Esophagus muscularis mucosa (tissue), 4 donors: ENCODE measurements around the gene PLEKHG4B. TPM values are rescaled to one million over a fixed set of nuclear protein-coding genes. Genes with fewer than 3 reads are reported as not detected.

Source experiments
- DNase-seq: peaks from one replicate; pipeline ENCODE4 v3.0.0-alpha.2; 2017; ENCODE audit errors: extremely low spot score
- H3K27ac ChIP-seq, 4 donors: fragments of 200-600 bp; sonication (generic); replicated peaks in 1 of 4; 1 replicate in 3 of 4; 2 replicates in 1 of 4; pipeline ENCODE4 v1.5.1; 2016 to 2019; ENCODE audit warnings: mild to moderate bottlenecking in 1 of 4
- H3K27me3 ChIP-seq, 4 donors: fragments of 200-600 bp; sonication (generic); one replicate each; pipeline versions ENCODE4 v1.5.1 to v1.6.0; 2016 to 2019
- H3K36me3 ChIP-seq, 4 donors: fragments of 200-600 bp; sonication (generic); one replicate each; pipeline ENCODE4 v1.5.1; 2016 to 2019
- H3K4me1 ChIP-seq, 4 donors: fragments of 200-600 bp; sonication (generic); one replicate each; pipeline ENCODE4 v1.5.1; 2016 to 2019
- H3K4me3 ChIP-seq, 4 donors: fragments of 200-600 bp; sonication (generic); 1 replicate in 2 of 4; 2 replicates in 2 of 4; pipeline ENCODE4 v1.5.1; 2016 to 2019; ENCODE audit warnings: mild to moderate bottlenecking in 4 of 4, moderate library complexity in 1 of 4
- H3K9me3 ChIP-seq, 4 donors: fragments of 200-600 bp; sonication (generic); 1 replicate in 3 of 4; 2 replicates in 1 of 4; pipeline ENCODE4 v1.5.1; 2016 to 2019
- CTCF ChIP-seq, 3 experiments: fragments of 200-600 bp in 2 of 3; fragments of 450-650 bp in 1 of 3; sonication (generic) in 2 of 3; IDR thresholded peaks; one replicate each; pipeline ENCODE4 v1.5.1; 2017 to 2019; ENCODE audit warnings: antibody characterized with exemption in 3 of 3, mild to moderate bottlenecking in 2 of 3, moderate library complexity in 1 of 3
- EP300 ChIP-seq: sonication (generic); formaldehyde crosslinking; IDR thresholded peaks from one replicate; pipeline ENCODE4 v1.6.1; 2017; ENCODE audit warnings: antibody characterized with exemption
- POLR2A ChIP-seq: fragments of 450-650 bp; IDR thresholded peaks from one replicate; pipeline ENCODE4 v1.6.1; 2017; ENCODE audit warnings: antibody characterized with exemption, moderate library complexity, mild to moderate bottlenecking, low read depth
- POLR2AphosphoS5 ChIP-seq, 2 donors: sonication (generic); formaldehyde crosslinking; IDR thresholded peaks; one replicate each; pipeline ENCODE4 v1.6.1; 2017; ENCODE audit warnings: antibody characterized with exemption in 2 of 2
- WGBS: methylation state at CpG from one replicate; pipeline ENCODE4 v1.1.5; 2018; 5-methylcytosine and 5-hydroxymethylcytosine counted together
- intact Hi-C: fragments of 100-400 bp; cut with DNase I; formaldehyde crosslinking; loops from one replicate; pipeline ENCODE4 v1.15.1; 2023
- total RNA-seq, 4 donors: library from RNA; depleted of rRNA; stranded (reverse); fragments of >200 nt; gene quantifications; one replicate each; pipeline versions ENCODE4 v1.1.0 to v1.2.1, GENCODE V29; 2016

The PLEKHG4B gene
- total RNA-seq, 4 donors from 2014 or later: under 0.01 to 0.46 TPM; not detected in 2

GRCh38 chr5:77170-77501, 14.8 kb upstream of the PLEKHG4B start:
- Histone ChIP-seq H3K36me3 (no peaks in the 10 kb centered on the region), H3K27me3 (peaks cover 0 to 41% (median 0%) of the 10 kb centered on the region in 4 donors), H3K4me3 (no peak overlapping the region), H3K9me3 (no peaks in the 10 kb centered on the region), H3K4me1 (no peaks in the 10 kb centered on the region), H3K27ac (no peak overlapping the region)
- DNase-seq: peak; percentile 47
- no peak for TF ChIP-seq EP300
- no peak for TF ChIP-seq POLR2A
- TF ChIP-seq POLR2AphosphoS5 (IDR thresholded peaks at IDR 0.05): no peak
- no peak for TF ChIP-seq CTCF (IDR thresholded peaks at IDR 0.05)
- intact Hi-C loops: no loop called here
- 88% methylated on average over 4 of the region's 4 CpGs for WGBS

- Histone ChIP-seq H3K36me3 (no peaks in the 10 kb centered on the region), H3K27ac (no peak overlapping the region), H3K4me1 (no peaks in the 10 kb centered on the region), H3K9me3 (no peaks in the 10 kb centered on the region), H3K27me3 (peaks cover 0 to 43% (median 0%) of the 10 kb centered on the region in 4 donors), H3K4me3 (no peak overlapping the region)
- 93% methylated on average over 10 of the region's 10 CpGs for WGBS
- peak; percentile 37 for DNase-seq
- TF ChIP-seq CTCF (IDR thresholded peaks at IDR 0.05) (no peak), EP300 (no peak), POLR2A (no peak), POLR2AphosphoS5 (IDR thresholded peaks at IDR 0.05) (no peak)
- intact Hi-C loops: no loop called here
Observed at GRCh38 chr5:77546-77945, 14.4 kb upstream of the PLEKHG4B start.

GRCh38 chr5:77957-78804, 13.8 kb upstream of the PLEKHG4B start:
- TF ChIP-seq POLR2A (no peak), POLR2AphosphoS5 (IDR thresholded peaks at IDR 0.05) (no peak), CTCF (IDR thresholded peaks at IDR 0.05) (peak in 1 of 3 experiments; percentile 15)
- Histone ChIP-seq H3K36me3 (no peaks in the 10 kb centered on the region), H3K4me3 (no peak overlapping the region), H3K27ac (no peak overlapping the region), H3K27me3 (peaks cover 0 to 43% (median 0%) of the 10 kb centered on the region in 4 donors), H3K4me1 (no peaks in the 10 kb centered on the region), H3K9me3 (no peaks in the 10 kb centered on the region)
- 89% methylated on average over 4 of the region's 17 CpGs for WGBS
- peak; percentile 89 for DNase-seq
- intact Hi-C loops: no loop called here

GRCh38 chr5:78805-79149, 13.2 kb upstream of the PLEKHG4B start:
- H3K9me3 ChIP-seq: no peaks in the 10 kb centered on the region
- no peaks in the 10 kb centered on the region for H3K36me3 ChIP-seq
- no peak for DNase-seq
- intact Hi-C loops: no loop called here
- no peaks in the 10 kb centered on the region for H3K4me1 ChIP-seq
- no peak overlapping the region for H3K27ac ChIP-seq
- TF ChIP-seq EP300 (no peak), POLR2AphosphoS5 (IDR thresholded peaks at IDR 0.05) (no peak), CTCF (IDR thresholded peaks at IDR 0.05) (no peak), POLR2A (no peak)
- H3K4me3 ChIP-seq: no peak overlapping the region
- 100% methylated on average over 2 of the region's 2 CpGs for WGBS
- H3K27me3 ChIP-seq: peaks cover 0 to 41% (median 0%) of the 10 kb centered on the region in 4 donors

GRCh38 chr5:79263-79662, 12.7 kb upstream of the PLEKHG4B start:
- WGBS: 84% methylated on average over 10 of the region's 10 CpGs
- TF ChIP-seq CTCF (IDR thresholded peaks at IDR 0.05) (no peak), POLR2AphosphoS5 (IDR thresholded peaks at IDR 0.05) (no peak), POLR2A (no peak)
- intact Hi-C loops: no loop called here

More at GRCh38 chr5:79263-79662, 12.7 kb upstream of the PLEKHG4B start:
- H3K4me3 ChIP-seq: no peak overlapping the region
- H3K27ac ChIP-seq: no peak overlapping the region
- H3K27me3 ChIP-seq: peaks cover 0 to 36% (median 0%) of the 10 kb centered on the region in 4 donors
- no peaks in the 10 kb centered on the region for H3K9me3 ChIP-seq
- no peaks in the 10 kb centered on the region for H3K36me3 ChIP-seq
- peak; percentile 87 for DNase-seq
- H3K4me1 ChIP-seq: no peaks in the 10 kb centered on the region
